ENCODE results near the gene LMAN1L.

DNA sequence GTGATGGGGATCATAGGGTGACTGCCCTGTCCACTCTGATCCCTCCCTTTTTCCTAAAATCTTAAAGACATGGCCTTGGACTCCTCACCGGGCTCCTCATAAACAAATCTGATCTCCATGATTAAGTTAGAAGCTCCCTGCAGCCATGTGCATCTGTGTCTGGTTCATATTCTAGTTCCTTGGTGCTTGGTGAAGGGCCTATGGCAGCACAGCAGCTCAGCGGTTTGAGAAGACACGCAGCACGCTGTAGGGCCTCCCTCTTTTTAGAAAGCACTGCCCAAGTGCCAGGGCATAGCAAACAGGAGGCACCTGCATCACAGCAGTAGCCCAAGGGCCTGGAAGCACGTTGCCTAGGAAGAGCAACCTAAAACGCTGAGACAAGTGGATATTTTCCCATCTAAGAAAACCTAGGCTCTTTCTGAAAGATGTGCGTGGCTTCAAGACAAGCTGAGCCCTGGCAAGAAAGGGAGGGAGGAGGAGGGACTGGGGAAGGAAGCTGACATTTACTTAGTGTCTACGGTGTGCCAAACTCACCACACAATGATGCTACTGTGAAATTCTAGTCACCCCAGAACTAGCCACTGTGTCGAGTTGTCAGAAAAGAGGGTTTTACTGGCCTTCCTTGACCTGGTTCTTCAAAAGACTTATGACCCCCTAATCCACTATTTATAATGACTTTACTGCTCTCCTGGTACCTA is 45.2 kb downstream of the LMAN1L start:
- TF ChIP-seq POLR2A (IDR thresholded peaks at IDR 0.05; ENCODE audit: low read depth, low read length), result no peak
- no peak for TF ChIP-seq TAF1 (IDR thresholded peaks at IDR 0.05; ENCODE audit: low read depth, low read length)
- no peak for TF ChIP-seq POLR2AphosphoS5 (IDR thresholded peaks at IDR 0.05; ENCODE audit: low read depth, low read length)
- TF ChIP-seq PAX5 (IDR thresholded peaks at IDR 0.05; ENCODE audit: insufficient read depth, low read length, severe bottlenecking), result no peak

Measured in GM12891 (cell line).